ENCODE data around the gene NOVA1. TPM values are rescaled to one million over a fixed set of nuclear protein-coding genes. Genes with fewer than 3 reads are reported as not detected.

Gene NOVA1
- total and polyA plus RNA-seq, 2 of the 4 experiments (the other 2 are of a cell fraction) = 0.90 to 3.0 TPM

GRCh38 chr14:26414926-26415325 is 182.9 kb downstream of the NOVA1 start:
- no peak overlapping the region for H2BK15ac ChIP-seq (ENCODE audit: low read depth, low read length)
- H3K36me3 ChIP-seq (ENCODE audit: control insufficient read depth, insufficient read depth, low read length) = no peaks in the 10 kb centered on the region
- in situ Hi-C loops (cut with MboI; ENCODE audit: low sequenced_read_pairs) (no loop called here), dilution Hi-C loops (cut with HindIII; ENCODE audit: low sequenced_read_pairs, unreplicated experiment) (no loop called here), intact Hi-C loops (cut with micrococcal nuclease) (no loop called here)
- TF ChIP-seq RAD21 (IDR thresholded peaks at IDR 0.05; ENCODE audit: low read length) = no peak
- no peak for TF ChIP-seq SMC3 (IDR thresholded peaks at IDR 0.05; ENCODE audit: low read depth, low read length)
- TF ChIP-seq, protein P1, sequence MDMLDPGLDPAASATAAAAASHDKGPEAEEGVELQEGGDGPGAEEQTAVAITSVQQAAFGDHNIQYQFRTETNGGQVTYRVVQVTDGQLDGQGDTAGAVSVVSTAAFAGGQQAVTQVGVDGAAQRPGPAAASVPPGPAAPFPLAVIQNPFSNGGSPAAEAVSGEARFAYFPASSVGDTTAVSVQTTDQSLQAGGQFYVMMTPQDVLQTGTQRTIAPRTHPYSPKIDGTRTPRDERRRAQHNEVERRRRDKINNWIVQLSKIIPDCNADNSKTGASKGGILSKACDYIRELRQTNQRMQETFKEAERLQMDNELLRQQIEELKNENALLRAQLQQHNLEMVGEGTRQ (IDR thresholded peaks at IDR 0.05; ENCODE audit: low read depth, low read length) = no peak
- no peak for TF ChIP-seq MAFK (IDR thresholded peaks at IDR 0.05; ENCODE audit: low read depth, low read length)
- no peak for TF ChIP-seq RCOR1 (IDR thresholded peaks at IDR 0.05; ENCODE audit: insufficient replicate concordance, low read length)
- TF ChIP-seq FOS (IDR thresholded peaks at IDR 0.05; ENCODE audit: low read depth, low read length) = no peak
- no peak for TF ChIP-seq RFX5 (IDR thresholded peaks at IDR 0.05; ENCODE audit: low read depth, low read length)
- no peak for TF ChIP-seq NFE2L2 (IDR thresholded peaks at IDR 0.05; ENCODE audit: low read depth, low read length)
- TF ChIP-seq, protein P2, sequence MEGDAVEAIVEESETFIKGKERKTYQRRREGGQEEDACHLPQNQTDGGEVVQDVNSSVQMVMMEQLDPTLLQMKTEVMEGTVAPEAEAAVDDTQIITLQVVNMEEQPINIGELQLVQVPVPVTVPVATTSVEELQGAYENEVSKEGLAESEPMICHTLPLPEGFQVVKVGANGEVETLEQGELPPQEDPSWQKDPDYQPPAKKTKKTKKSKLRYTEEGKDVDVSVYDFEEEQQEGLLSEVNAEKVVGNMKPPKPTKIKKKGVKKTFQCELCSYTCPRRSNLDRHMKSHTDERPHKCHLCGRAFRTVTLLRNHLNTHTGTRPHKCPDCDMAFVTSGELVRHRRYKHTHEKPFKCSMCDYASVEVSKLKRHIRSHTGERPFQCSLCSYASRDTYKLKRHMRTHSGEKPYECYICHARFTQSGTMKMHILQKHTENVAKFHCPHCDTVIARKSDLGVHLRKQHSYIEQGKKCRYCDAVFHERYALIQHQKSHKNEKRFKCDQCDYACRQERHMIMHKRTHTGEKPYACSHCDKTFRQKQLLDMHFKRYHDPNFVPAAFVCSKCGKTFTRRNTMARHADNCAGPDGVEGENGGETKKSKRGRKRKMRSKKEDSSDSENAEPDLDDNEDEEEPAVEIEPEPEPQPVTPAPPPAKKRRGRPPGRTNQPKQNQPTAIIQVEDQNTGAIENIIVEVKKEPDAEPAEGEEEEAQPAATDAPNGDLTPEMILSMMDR (conservative IDR thresholded peaks at IDR 0.05; ENCODE audit: low read depth, low read length) = no peak
- no peak for TF ChIP-seq MAZ (IDR thresholded peaks at IDR 0.05; ENCODE audit: borderline replicate concordance, low read depth, low read length)
- H3K4me1 ChIP-seq (ENCODE audit: control insufficient read depth, insufficient read depth, low read length) = no peaks in the 10 kb centered on the region
- no peak overlapping the region for H3K9ac ChIP-seq (ENCODE audit: low read depth, low read length)
- no peak overlapping the region for H3K4me3 ChIP-seq (ENCODE audit: insufficient read depth, low read depth, low read length)
- no peak overlapping the region for H3K18ac ChIP-seq (ENCODE audit: low read depth, low read length)
- H3K4ac ChIP-seq (ENCODE audit: low read depth, low read length) = no peak overlapping the region
- no peak overlapping the region for H3K4me2 ChIP-seq (ENCODE audit: low read depth, low read length)
- H4K20me1 ChIP-seq (ENCODE audit: insufficient read depth, low read length) = no peaks in the 10 kb centered on the region
- no TSS peak for BruUV-seq (replicated peaks)
- no peak overlapping the region for H2AK5ac ChIP-seq (ENCODE audit: low read depth, low read length)
- H3K79me1 ChIP-seq (ENCODE audit: low read depth in 1 of 2, low read length in 2 of 2) = no peaks in the 10 kb centered on the region
- no peak overlapping the region for H4K8ac ChIP-seq (ENCODE audit: low read depth in 2 of 2, low read length in 2 of 2)
- H3K9me3 ChIP-seq (ENCODE audit: control insufficient read depth, insufficient read depth, low read length) = no peaks in the 10 kb centered on the region
- no peak overlapping the region for H2AK9ac ChIP-seq (replicated peaks; ENCODE audit: low read depth, low read length, poor library complexity)
- ChIA-PET POLR2A (ENCODE audit: unreplicated experiment) (no interaction called here), CTCF (no interaction called here)
- no peak overlapping the region for H2BK20ac ChIP-seq (ENCODE audit: low read depth, low read length)
- H2BK120ac ChIP-seq (ENCODE audit: low read depth, low read length) = no peak overlapping the region
- no peaks in the 10 kb centered on the region for H3K9me1 ChIP-seq (ENCODE audit: insufficient read depth, low read length)
- H4K91ac ChIP-seq (ENCODE audit: insufficient read depth, low read depth, low read length) = no peak overlapping the region
- ATAC-seq (ENCODE audit: low read depth) (no peak), DNase-seq (no peak)
- no peak overlapping the region for H2BK5ac ChIP-seq (ENCODE audit: low read depth, low read length, poor library complexity, severe bottlenecking)
- H3K23ac ChIP-seq (ENCODE audit: low read depth, low read length) = no peak overlapping the region
- no peaks in the 10 kb centered on the region for H3K27me3 ChIP-seq (ENCODE audit: control insufficient read depth, insufficient read depth, low read length)
- H3K56ac ChIP-seq (ENCODE audit: extremely low read depth, insufficient read depth, low read length) = no peak overlapping the region
- H4K5ac ChIP-seq (ENCODE audit: low read depth, low read length) = no peak overlapping the region
- no peak overlapping the region for H3K27ac ChIP-seq (ENCODE audit: insufficient read depth, low read length)
- no peak overlapping the region for H2AFZ ChIP-seq (replicated peaks; ENCODE audit: low read length, poor library complexity)
- no peak overlapping the region for H3K14ac ChIP-seq (replicated peaks; ENCODE audit: low read depth, low read length)
